GM12878 (cell line): ENCODE measurements around the gene KRTAP10-2. TPM values are rescaled to one million over a fixed set of nuclear protein-coding genes. Genes with fewer than 3 reads are reported as not detected.

Experiments used
- ATAC-seq: fragments of 200-7000 bp; cut with Tn5 transposase; 3 replicates; pipeline ENCODE4 v1.9.1; 2020; ENCODE audit warnings: mild to moderate bottlenecking, moderate library complexity
- BruUV-seq: library from RNA; stranded (reverse); fragments of 400-500 nt; replicated peaks from 2 replicates; lab custom pipeline; 2021; lab: Mats Ljungman, UMichigan
- CTCF ChIA-PET: fragments of 300-600 bp; sonication (Branson Sonifier 250); formaldehyde crosslinking; extraction: SDS; loops from one replicate; lab custom pipeline; 2021; ENCODE audit warnings: inconsistent platforms; lab: Yijun Ruan, JAX
- POLR2A ChIA-PET: fragments of 350-600 bp; formaldehyde crosslinking; extraction: SDS; loops from one replicate; lab custom pipeline; 2021; ENCODE audit warnings: inconsistent platforms; lab: Charles Lee
- RAD21 ChIA-PET: fragments of 300-600 bp; sonication (Branson Sonifier 250); formaldehyde crosslinking; loops from one replicate; lab custom pipeline; 2023; ENCODE audit warnings: antibody characterized with exemption; ENCODE audit not compliant: unreplicated experiment; lab: Charles Lee
- SMC1A ChIA-PET: fragments of 300-600 bp; sonication (Branson Sonifier 250); formaldehyde crosslinking; loops from one replicate; lab custom pipeline; 2023; ENCODE audit not compliant: unreplicated experiment, uncharacterized antibody; lab: Charles Lee
- DNase-seq: peaks from one replicate; pipeline ENCODE4 v3.0.0-alpha.2; 2011; ENCODE audit warnings: low read depth, low spot score
- FAIRE-seq: peaks from 3 replicates; lab custom pipeline; 2011; peaks lifted over from hg19 to GRCh38; lab: Jason Lieb, UNC
- H2AFZ ChIP-seq: 2 replicates; pipeline ENCODE4 v1.6.0; 2011; ENCODE audit warnings: low read depth, low read length, control low read depth; ENCODE audit not compliant: control insufficient read depth
- H3K27ac ChIP-seq: 2 replicates; pipeline ENCODE4 v1.5.1; 2011; ENCODE audit warnings: control low read depth; ENCODE audit not compliant: control insufficient read depth, insufficient read depth
- H3K27me3 ChIP-seq, 2 experiments: replicated peaks in 1 of 2; 2 replicates each; pipeline versions ENCODE4 v1.6.0 to v1.6.1; 2011; ENCODE audit warnings: low read length in 1 of 2; ENCODE audit not compliant: control insufficient read depth in 2 of 2, insufficient read depth in 2 of 2
- H3K36me3 ChIP-seq, 2 experiments: 2 replicates each; pipeline ENCODE4 v1.5.1; 2011; ENCODE audit warnings: low read length in 1 of 2; ENCODE audit not compliant: control insufficient read depth in 2 of 2, insufficient read depth in 2 of 2
- H3K4me1 ChIP-seq: 2 replicates; pipeline ENCODE4 v1.6.1; 2011; ENCODE audit warnings: mild to moderate bottlenecking, low read length, moderate library complexity, mixed read lengths; ENCODE audit not compliant: control insufficient read depth, insufficient read depth
- H3K4me2 ChIP-seq: 2 replicates; pipeline ENCODE4 v1.6.0; 2011; ENCODE audit warnings: control low read depth; ENCODE audit not compliant: control insufficient read depth, insufficient read depth
- H3K4me3 ChIP-seq: fragments of 200-600 bp; sonication (generic); 2 replicates; pipeline ENCODE4 v1.5.1; 2016
- H3K79me2 ChIP-seq: 2 replicates; pipeline ENCODE4 v1.6.0; 2011; ENCODE audit warnings: low read length; ENCODE audit not compliant: control insufficient read depth, insufficient read depth
- H3K9ac ChIP-seq: 2 replicates; pipeline ENCODE4 v1.8.0; 2011; ENCODE audit warnings: low read length, control low read depth, mixed read lengths; ENCODE audit not compliant: control insufficient read depth, insufficient read depth
- H3K9me3 ChIP-seq: replicated peaks from 3 replicates; pipeline ENCODE4 v1.5.1; 2011; ENCODE audit warnings: mild to moderate bottlenecking, low read length; ENCODE audit not compliant: control insufficient read depth, insufficient read depth
- H4K20me1 ChIP-seq: 2 replicates; pipeline ENCODE4 v1.6.0; 2011; ENCODE audit not compliant: control insufficient read depth, insufficient read depth
- CHD2 ChIP-seq: IDR thresholded peaks from 2 replicates; pipeline ENCODE4 v1.6.1; 2011; ENCODE audit warnings: low read depth, low read length, improper control_type of control experiment, borderline replicate concordance
- E2F8 ChIP-seq: fragments of 450-650 bp; IDR thresholded peaks from 2 replicates; pipeline ENCODE4 v1.6.1; 2018; ENCODE audit warnings: mild to moderate bottlenecking, low read depth, moderate library complexity; ENCODE audit not compliant: partially characterized antibody
- FOXM1 ChIP-seq: IDR thresholded peaks from 2 replicates; pipeline ENCODE4 v1.6.1; 2012; ENCODE audit warnings: low read depth, mild to moderate bottlenecking, inconsistent platforms, low read length, moderate library complexity
- IKZF1 ChIP-seq: fragments of 450-650 bp; conservative IDR thresholded peaks from 2 replicates; pipeline ENCODE4 v1.6.1; 2017; ENCODE audit warnings: antibody characterized with exemption, mild to moderate bottlenecking
- IRF3 ChIP-seq: fragments of 450-650 bp; IDR thresholded peaks from 2 replicates; pipeline ENCODE4 v1.6.1; 2014; ENCODE audit warnings: mild to moderate bottlenecking
- JUNB ChIP-seq: IDR thresholded peaks from 2 replicates; pipeline ENCODE4 v1.6.1; 2016; ENCODE audit warnings: antibody characterized with exemption, mild to moderate bottlenecking
- KLF5 ChIP-seq: fragments of 450-650 bp; IDR thresholded peaks from 2 replicates; pipeline ENCODE4 v1.6.1; 2014; ENCODE audit warnings: mild to moderate bottlenecking; ENCODE audit not compliant: partially characterized antibody
- LARP7 ChIP-seq: fragments of 450-650 bp; IDR thresholded peaks from 2 replicates; pipeline ENCODE4 v1.6.1; 2017; ENCODE audit warnings: mild to moderate bottlenecking
- MEF2A ChIP-seq: IDR thresholded peaks from 2 replicates; pipeline ENCODE4 v1.6.1; 2011; ENCODE audit warnings: low read depth, mild to moderate bottlenecking, low read length, moderate library complexity; ENCODE audit not compliant: insufficient read depth
- MTA3 ChIP-seq: IDR thresholded peaks from 2 replicates; pipeline ENCODE4 v1.6.1; 2012; ENCODE audit warnings: low read length, inconsistent platforms, borderline replicate concordance
- NR2F1 ChIP-seq: fragments of 450-650 bp; conservative IDR thresholded peaks from 2 replicates; pipeline ENCODE4 v1.6.1; 2017; ENCODE audit warnings: mild to moderate bottlenecking
- RAD21 ChIP-seq: IDR thresholded peaks from 2 replicates; pipeline ENCODE4 v1.6.1; 2011; ENCODE audit warnings: mild to moderate bottlenecking, low read depth, low read length, moderate library complexity; ENCODE audit not compliant: insufficient read depth
- RELA ChIP-seq: fragments of 450-650 bp; IDR thresholded peaks from 2 replicates; pipeline ENCODE4 v1.8.0; 2014; ENCODE audit warnings: borderline replicate concordance; ENCODE audit not compliant: partially characterized antibody
- SIX5 ChIP-seq: IDR thresholded peaks from 2 replicates; pipeline ENCODE4 v1.6.1; 2011; ENCODE audit warnings: mild to moderate bottlenecking, low read depth, low read length, moderate library complexity; ENCODE audit not compliant: severe bottlenecking
- SPI1 ChIP-seq: IDR thresholded peaks from 2 replicates; pipeline ENCODE4 v1.6.1; 2011; ENCODE audit warnings: low read depth, mild to moderate bottlenecking, low read length, moderate library complexity, borderline replicate concordance; ENCODE audit not compliant: insufficient read depth
- WGBS: methylation state at CpG from one replicate; pipeline ENCODE4 v1.1.6; 2016; ENCODE audit warnings: low lambda C conversion rate; ENCODE audit not compliant: insufficient replicate concordance, insufficient coverage; ENCODE audit errors: missing lambda C conversion rate; 5-methylcytosine and 5-hydroxymethylcytosine counted together
- in situ Hi-C: fragments of 300-500 bp; cut with MboI; formaldehyde crosslinking; loops from 9 replicates; pipeline ENCODE4 v1.14.3; 2018; ENCODE audit warnings: mixed read lengths
- intact Hi-C: fragments of 100-400 bp; cut with micrococcal nuclease; formaldehyde crosslinking; loops from one replicate; pipeline ENCODE4 v1.14.2; 2022; ENCODE audit not compliant: unreplicated experiment
- polyA plus RNA-seq, 11 experiments: library from polyadenylated mRNA; depleted of rRNA in 4 of 11; unstranded in 6 of 11; stranded (reverse) in 5 of 11; fragments of >200 nt; fragmentation: Nextera tagmentation in 4 of 11; fragmentation: Illumina TruSeq in 1 of 11; extraction: Ambion mirVana in 4 of 11; extraction: Trizol in 1 of 11; gene quantifications; 1 replicate in 1 of 11; 2 replicates in 10 of 11; pipeline versions ENCODE4 v1.2.1 to v1.2.3, GENCODE V29; 2011 to 2016; ENCODE audit warnings: inconsistent platforms in 2 of 11, missing spikeins in 2 of 11, low read depth in 1 of 11
- total RNA-seq, 4 experiments: library from RNA; depleted of rRNA in 3 of 4; stranded (reverse); fragments of >200 nt in 3 of 4; fragmentation: Illumina TruSeq in 1 of 4; extraction: Trizol in 1 of 4; gene quantifications; 2 replicates each; pipeline versions ENCODE4 v1.2.1 to v1.2.3, GENCODE V29; 2013 to 2021

Gene KRTAP10-2
- total and polyA plus RNA-seq, 10 of the 15 experiments (the other 5 are each of a cell fraction or from before 2014, with no cell fraction given): not detected

- Histone ChIP-seq H3K27me3 (no peaks in the 10 kb centered on the region), H3K4me2 (no peak overlapping the region), H3K27ac (no peak overlapping the region), H4K20me1 (no peaks in the 10 kb centered on the region), H3K4me3 (no peak overlapping the region), H3K4me1 (no peaks in the 10 kb centered on the region), H2AFZ (no peak overlapping the region), H3K36me3 (no peaks in the 10 kb centered on the region), H3K9me3 (no peaks in the 10 kb centered on the region; the same call in 1 of the 3 replicates), H3K9ac (no peak overlapping the region), H3K79me2 (no peaks in the 10 kb centered on the region)
- WGBS: 5% methylated on average over 1 of the region's 1 CpG
- TF ChIP-seq CHD2 (no peak), SIX5 (no peak), IKZF1 (no peak), E2F8 (no peak), IRF3 (no peak), KLF5 (no peak), LARP7 (no peak), MTA3 (no peak), NR2F1 (no peak), MEF2A (peak; percentile 50; the same call in 1 of the 2 replicates), RAD21 (no peak), RELA (no peak), FOXM1 (no peak), SPI1 (no peak), JUNB (peak; percentile 48)
- RAD21 ChIA-PET: no interaction called here
- SMC1A ChIA-PET: no interaction called here
- CTCF ChIA-PET: no interaction called here
- in situ Hi-C loops: no loop called here
- DNase-seq: no peak
- POLR2A ChIA-PET: no interaction called here
- FAIRE-seq: no peak
- BruUV-seq: no TSS peak
- intact Hi-C loops: no loop called here
- peak; percentile 38; the same call in 2 of the 3 replicates for ATAC-seq
Measured at GRCh38 chr21:44566403-44566802, 15.1 kb upstream of the KRTAP10-2 start.
